Aorta (tissue), 5 donors: ENCODE data around the gene GRIN3A. TPM values are rescaled to one million over a fixed set of nuclear protein-coding genes. Genes with fewer than 3 reads are reported as not detected.
A peak's percentile ranks its signal among the peaks of the same experiment; 100 is the strongest.

Source experiments
- ATAC-seq: fragments of 200-7000 bp; cut with Tn5 transposase; one replicate; pipeline ENCODE4 v1.9.1; 2022; ENCODE audit warnings: moderate library complexity; ENCODE audit not compliant: low FRiP score
- DNase-seq, 2 donors: peaks; one replicate each; pipeline ENCODE4 v3.0.0-alpha.2; 2020
- H3K27ac ChIP-seq, 2 donors: one replicate each; pipeline ENCODE4 v1.5.1; 2013; ENCODE audit warnings: low read length in 2 of 2, mild to moderate bottlenecking in 2 of 2, moderate library complexity in 2 of 2, control low read depth in 1 of 2, inconsistent platforms in 1 of 2, low read depth in 1 of 2
- H3K27me3 ChIP-seq, 2 donors: one replicate each; pipeline ENCODE4 v1.6.1; 2013; ENCODE audit warnings: control low read depth in 1 of 2, low read length in 1 of 2, mild to moderate bottlenecking in 1 of 2, moderate library complexity in 1 of 2; ENCODE audit not compliant: insufficient read depth in 2 of 2, control insufficient read depth in 1 of 2
- H3K36me3 ChIP-seq, 2 donors: one replicate each; pipeline ENCODE4 v1.6.1; 2013; ENCODE audit warnings: control low read depth in 1 of 2, low read length in 1 of 2, mild to moderate bottlenecking in 1 of 2; ENCODE audit not compliant: insufficient read depth in 2 of 2, control insufficient read depth in 1 of 2
- H3K4me1 ChIP-seq, 2 donors: one replicate each; pipeline ENCODE4 v1.6.1; 2013; ENCODE audit warnings: low read length in 2 of 2, control low read depth in 1 of 2, mild to moderate bottlenecking in 1 of 2, moderate library complexity in 1 of 2; ENCODE audit not compliant: insufficient read depth in 2 of 2, control insufficient read depth in 1 of 2
- H3K4me3 ChIP-seq, 2 donors: one replicate each; pipeline ENCODE4 v1.5.1; 2013; ENCODE audit warnings: low read length in 2 of 2, control low read depth in 1 of 2, mild to moderate bottlenecking in 1 of 2
- H3K9me3 ChIP-seq: one replicate; pipeline ENCODE4 v1.6.1; 2013; ENCODE audit warnings: mild to moderate bottlenecking, low read length; ENCODE audit not compliant: control insufficient read depth
- WGBS, 2 donors: extraction: QIAGEN DNeasy Blood & Tissue Kit; methylation state at CpG; one replicate each; pipeline ENCODE4 v1.1.7; 2013; 5-methylcytosine and 5-hydroxymethylcytosine counted together
- intact Hi-C, 2 donors: fragments of 100-400 bp; cut with DNase I; formaldehyde crosslinking; loops; one replicate each; pipeline versions ENCODE4 v1.14.2 to v1.15.0; 2022
- polyA plus RNA-seq, 2 donors: library from polyadenylated mRNA; stranded (reverse); fragments of 200-250 nt; gene quantifications; one replicate each; pipeline ENCODE4 v1.2.3, GENCODE V29; 2013
- total RNA-seq, 2 donors: library from RNA; stranded (reverse); fragmentation: NEBNext Ultra II Directional; extraction: Animal tissue kit (Norgen Biotek cat#: 25700); gene quantifications; one replicate each; pipeline ENCODE4 v1.2.1, GENCODE V29; 2021
- donor health status: healthy with polysubstance abuse.
- donor health status: Bipolar disorder and iron deficiency.
- donor health status: DM: no; HTN: no; CAD: no.
- donor health status: DM: no; HTN: no; CAD: no.
- donor health status: DM: yes; HTN: yes; CAD: no.

Gene GRIN3A
- total and polyA plus RNA-seq, 4 donors, result 0.13 to 0.33 TPM; not detected in 2

- H3K9me3 ChIP-seq, result peaks cover 3% of the 10 kb centered on the region
- WGBS, 2 donors, result 64 to 67% methylated on average over 10 of the region's 10 CpGs
- no peak for DNase-seq
- ATAC-seq, result no peak
- no peaks in the 10 kb centered on the region for H3K27me3 ChIP-seq
- H3K36me3 ChIP-seq, result no peaks in the 10 kb centered on the region
- H3K4me1 ChIP-seq, result no peaks in the 10 kb centered on the region
- H3K4me3 ChIP-seq, result no peak overlapping the region
- no peak overlapping the region for H3K27ac ChIP-seq
- intact Hi-C loops, result no loop called here
These were observed 27.0 kb downstream of the GRIN3A start for GRCh38 chr9:101711330-101711941.

- no peaks in the 10 kb centered on the region for H3K27me3 ChIP-seq
- no peaks in the 10 kb centered on the region for H3K36me3 ChIP-seq
- no peak overlapping the region for H3K27ac ChIP-seq
- WGBS, 2 donors, result 78 to 81% methylated on average over 2 of the region's 2 CpGs
- intact Hi-C loops, result no loop called here
- no peak for ATAC-seq
- H3K9me3 ChIP-seq, result peaks cover 5% of the 10 kb centered on the region
- no peaks in the 10 kb centered on the region for H3K4me1 ChIP-seq
- H3K4me3 ChIP-seq, result no peak overlapping the region
- DNase-seq, result no peak
These were observed 29.6 kb downstream of the GRIN3A start for GRCh38 chr9:101708855-101709254.

GRCh38 chr9:101707721-101708120 lies 30.7 kb downstream of the GRIN3A start:
- WGBS, 2 donors, result 28 to 34% methylated on average over 3 of the region's 3 CpGs
- peaks cover 5% of the 10 kb centered on the region for H3K9me3 ChIP-seq
- no peaks in the 10 kb centered on the region for H3K4me1 ChIP-seq
- no peaks in the 10 kb centered on the region for H3K27me3 ChIP-seq
- no peak overlapping the region for H3K4me3 ChIP-seq
- H3K27ac ChIP-seq, result no peak overlapping the region
- ATAC-seq (no peak), DNase-seq (no peak)
- H3K36me3 ChIP-seq, result no peaks in the 10 kb centered on the region
- intact Hi-C loops, result no loop called here

- no peaks in the 10 kb centered on the region for H3K36me3 ChIP-seq
- H3K27ac ChIP-seq, result no peak overlapping the region
- intact Hi-C loops, result no loop called here
- H3K4me1 ChIP-seq, result no peaks in the 10 kb centered on the region
- ATAC-seq (no peak), DNase-seq (no peak)
- H3K27me3 ChIP-seq, result no peaks in the 10 kb centered on the region
- H3K9me3 ChIP-seq, result peaks cover 5% of the 10 kb centered on the region
- no peak overlapping the region for H3K4me3 ChIP-seq
- WGBS, 2 donors, result 67 to 74% methylated on average over 2 of the region's 2 CpGs
These were observed 31.4 kb downstream of the GRIN3A start for GRCh38 chr9:101706997-101707396.

- DNase-seq, result no peak
- H3K36me3 ChIP-seq, result no peaks in the 10 kb centered on the region
- no peaks in the 10 kb centered on the region for H3K27me3 ChIP-seq
- no peaks in the 10 kb centered on the region for H3K4me1 ChIP-seq
- ATAC-seq, result no peak
- H3K4me3 ChIP-seq, result no peak overlapping the region
- intact Hi-C loops, result no loop called here
- H3K9me3 ChIP-seq, result peaks cover 3% of the 10 kb centered on the region
- H3K27ac ChIP-seq, result no peak overlapping the region
These were observed 32.1 kb downstream of the GRIN3A start for GRCh38 chr9:101706261-101706798.

GRCh38 chr9:101705135-101705661 lies 33.2 kb downstream of the GRIN3A start:
- Histone ChIP-seq H3K4me1 (no peaks in the 10 kb centered on the region), H3K27ac (no peak overlapping the region), H3K9me3 (peaks cover 1% of the 10 kb centered on the region), H3K27me3 (no peaks in the 10 kb centered on the region), H3K36me3 (no peaks in the 10 kb centered on the region), H3K4me3 (no peak overlapping the region)
- ATAC-seq, result no peak
- peak in 1 of 2 donors; percentile 50 for DNase-seq
- 3 to 6% methylated on average over 21 of the region's 21 CpGs for WGBS, 2 donors
- intact Hi-C loops, result no loop called here

GRCh38 chr9:101702257-101702656 lies 36.2 kb downstream of the GRIN3A start:
- Histone ChIP-seq H3K4me3 (no peak overlapping the region), H3K4me1 (no peaks in the 10 kb centered on the region), H3K36me3 (no peaks in the 10 kb centered on the region), H3K27me3 (no peaks in the 10 kb centered on the region), H3K27ac (no peak overlapping the region), H3K9me3 (peaks cover 1% of the 10 kb centered on the region)
- ATAC-seq (no peak), DNase-seq (no peak)
- intact Hi-C loops, result no loop called here

GRCh38 chr9:101693546-101694336 lies 44.7 kb downstream of the GRIN3A start:
- Histone ChIP-seq H3K36me3 (no peaks in the 10 kb centered on the region), H3K27me3 (no peaks in the 10 kb centered on the region), H3K4me3 (no peak overlapping the region), H3K9me3 (no peaks in the 10 kb centered on the region), H3K4me1 (no peaks in the 10 kb centered on the region), H3K27ac (no peak overlapping the region)
- intact Hi-C loops, result no loop called here
- DNase-seq, result no peak
- ATAC-seq, result no peak
- WGBS, 2 donors, result 57 to 93% methylated on average over 1 of the region's 1 CpG

- no peak overlapping the region for H3K4me3 ChIP-seq
- H3K36me3 ChIP-seq, result no peaks in the 10 kb centered on the region
- intact Hi-C loops, result no loop called here
- no peaks in the 10 kb centered on the region for H3K4me1 ChIP-seq
- WGBS, 2 donors, result 93 to 95% methylated on average over 2 of the region's 2 CpGs
- H3K9me3 ChIP-seq, result no peaks in the 10 kb centered on the region
- no peaks in the 10 kb centered on the region for H3K27me3 ChIP-seq
- DNase-seq (no peak), ATAC-seq (no peak)
- no peak overlapping the region for H3K27ac ChIP-seq
These were observed 46.8 kb downstream of the GRIN3A start for GRCh38 chr9:101691657-101692056.
